Measurements from ENCODE around the gene ASB13. TPM values are rescaled to one million over a fixed set of nuclear protein-coding genes. Genes with fewer than 3 reads are reported as not detected.

The ASB13 gene
- total and polyA plus RNA-seq, 10 of the 15 experiments (the other 5 are each of a cell fraction or from before 2014, with no cell fraction given) = 0.02 to 0.59 (median 0.10) TPM; not detected in 2

DNA sequence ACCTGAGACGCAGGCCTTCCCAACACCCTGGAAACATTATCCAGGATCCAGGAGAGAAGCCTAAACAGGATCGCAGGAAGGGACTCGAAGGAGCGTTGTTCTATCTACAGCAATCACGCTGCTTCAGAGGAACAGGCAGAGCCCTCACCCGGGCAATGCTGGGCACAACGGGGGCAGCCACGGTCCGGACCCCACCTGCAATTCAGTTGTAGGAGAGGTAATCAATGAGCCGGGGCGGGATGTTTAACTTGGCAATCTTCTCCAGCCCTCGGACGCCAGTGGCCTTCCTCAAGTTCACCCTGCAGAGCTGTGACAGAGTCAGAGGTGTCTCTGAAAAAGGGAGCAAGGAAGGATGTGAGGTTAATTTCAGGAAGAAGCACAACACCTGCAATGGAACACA lies 25.9 kb downstream of the ASB13 start:
- H3K9me3 ChIP-seq (replicated peaks; ENCODE audit: control insufficient read depth, insufficient read depth, low read length) = no peaks in the 10 kb centered on the region
- no peaks in the 10 kb centered on the region for H3K27me3 ChIP-seq (replicated peaks in 1 of 2; ENCODE audit: control insufficient read depth in 2 of 2, insufficient read depth in 2 of 2, low read length in 1 of 2)

More for the DNA sequence above, 25.9 kb downstream of the ASB13 start:
- TF ChIP-seq PAX8 (IDR thresholded peaks at IDR 0.05) (no peak), HDAC2 (IDR thresholded peaks at IDR 0.05) (no peak), PKNOX1 (IDR thresholded peaks at IDR 0.05) (no peak), ELK1 (IDR thresholded peaks at IDR 0.05; ENCODE audit: low read depth, low read length) (no peak), MXI1 (IDR thresholded peaks at IDR 0.05; ENCODE audit: low read depth, low read length) (no peak), HDAC6 (IDR thresholded peaks at IDR 0.05; ENCODE audit: unreplicated experiment) (no peak), ESRRA (IDR thresholded peaks at IDR 0.05; ENCODE audit: low read length) (no peak), SMC3 (IDR thresholded peaks at IDR 0.05; ENCODE audit: borderline replicate concordance, low read length) (no peak), SMAD5 (IDR thresholded peaks at IDR 0.05; ENCODE audit: low read depth) (no peak), ZBED1 (IDR thresholded peaks at IDR 0.05; ENCODE audit: borderline replicate concordance) (no peak)
- TF ChIP-seq, protein P1, sequence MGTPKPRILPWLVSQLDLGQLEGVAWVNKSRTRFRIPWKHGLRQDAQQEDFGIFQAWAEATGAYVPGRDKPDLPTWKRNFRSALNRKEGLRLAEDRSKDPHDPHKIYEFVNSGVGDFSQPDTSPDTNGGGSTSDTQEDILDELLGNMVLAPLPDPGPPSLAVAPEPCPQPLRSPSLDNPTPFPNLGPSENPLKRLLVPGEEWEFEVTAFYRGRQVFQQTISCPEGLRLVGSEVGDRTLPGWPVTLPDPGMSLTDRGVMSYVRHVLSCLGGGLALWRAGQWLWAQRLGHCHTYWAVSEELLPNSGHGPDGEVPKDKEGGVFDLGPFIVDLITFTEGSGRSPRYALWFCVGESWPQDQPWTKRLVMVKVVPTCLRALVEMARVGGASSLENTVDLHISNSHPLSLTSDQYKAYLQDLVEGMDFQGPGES (IDR thresholded peaks at IDR 0.05) = no peak
- TF ChIP-seq, protein P2, sequence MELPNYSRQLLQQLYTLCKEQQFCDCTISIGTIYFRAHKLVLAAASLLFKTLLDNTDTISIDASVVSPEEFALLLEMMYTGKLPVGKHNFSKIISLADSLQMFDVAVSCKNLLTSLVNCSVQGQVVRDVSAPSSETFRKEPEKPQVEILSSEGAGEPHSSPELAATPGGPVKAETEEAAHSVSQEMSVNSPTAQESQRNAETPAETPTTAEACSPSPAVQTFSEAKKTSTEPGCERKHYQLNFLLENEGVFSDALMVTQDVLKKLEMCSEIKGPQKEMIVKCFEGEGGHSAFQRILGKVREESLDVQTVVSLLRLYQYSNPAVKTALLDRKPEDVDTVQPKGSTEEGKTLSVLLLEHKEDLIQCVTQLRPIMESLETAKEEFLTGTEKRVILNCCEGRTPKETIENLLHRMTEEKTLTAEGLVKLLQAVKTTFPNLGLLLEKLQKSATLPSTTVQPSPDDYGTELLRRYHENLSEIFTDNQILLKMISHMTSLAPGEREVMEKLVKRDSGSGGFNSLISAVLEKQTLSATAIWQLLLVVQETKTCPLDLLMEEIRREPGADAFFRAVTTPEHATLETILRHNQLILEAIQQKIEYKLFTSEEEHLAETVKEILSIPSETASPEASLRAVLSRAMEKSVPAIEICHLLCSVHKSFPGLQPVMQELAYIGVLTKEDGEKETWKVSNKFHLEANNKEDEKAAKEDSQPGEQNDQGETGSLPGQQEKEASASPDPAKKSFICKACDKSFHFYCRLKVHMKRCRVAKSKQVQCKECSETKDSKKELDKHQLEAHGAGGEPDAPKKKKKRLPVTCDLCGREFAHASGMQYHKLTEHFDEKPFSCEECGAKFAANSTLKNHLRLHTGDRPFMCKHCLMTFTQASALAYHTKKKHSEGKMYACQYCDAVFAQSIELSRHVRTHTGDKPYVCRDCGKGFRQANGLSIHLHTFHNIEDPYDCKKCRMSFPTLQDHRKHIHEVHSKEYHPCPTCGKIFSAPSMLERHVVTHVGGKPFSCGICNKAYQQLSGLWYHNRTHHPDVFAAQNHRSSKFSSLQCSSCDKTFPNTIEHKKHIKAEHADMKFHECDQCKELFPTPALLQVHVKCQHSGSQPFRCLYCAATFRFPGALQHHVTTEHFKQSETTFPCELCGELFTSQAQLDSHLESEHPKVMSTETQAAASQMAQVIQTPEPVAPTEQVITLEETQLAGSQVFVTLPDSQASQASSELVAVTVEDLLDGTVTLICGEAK (IDR thresholded peaks at IDR 0.05; ENCODE audit: borderline replicate concordance) = no peak
- ChIA-PET CTCF (no interaction called here), SMC1A (ENCODE audit: uncharacterized antibody, unreplicated experiment) (no interaction called here), POLR2A (no interaction called here), RAD21 (ENCODE audit: unreplicated experiment) (no interaction called here)
- no peaks in the 10 kb centered on the region for H3K36me3 ChIP-seq (ENCODE audit: control insufficient read depth in 2 of 2, insufficient read depth in 2 of 2, low read length in 1 of 2)
- ATAC-seq (no peak), DNase-seq (ENCODE audit: low read depth, low spot score) (no peak), FAIRE-seq (no peak)
- no peak overlapping the region for H3K27ac ChIP-seq (ENCODE audit: control insufficient read depth, insufficient read depth)
- intact Hi-C loops (cut with micrococcal nuclease; ENCODE audit: unreplicated experiment) (no loop called here), in situ Hi-C loops (cut with MboI) (no loop called here)
- 70% methylated on average over 13 of the region's 13 CpGs for WGBS (ENCODE audit: insufficient coverage, insufficient replicate concordance, low lambda C conversion rate, missing lambda C conversion rate)
- no TSS peak for BruUV-seq (replicated peaks)
- no peak overlapping the region for H3K9ac ChIP-seq (ENCODE audit: control insufficient read depth, insufficient read depth, low read length)
- no peaks in the 10 kb centered on the region for H3K79me2 ChIP-seq (ENCODE audit: control insufficient read depth, insufficient read depth, low read length)
- no peak overlapping the region for H3K4me3 ChIP-seq
- no peaks in the 10 kb centered on the region for H4K20me1 ChIP-seq (ENCODE audit: control insufficient read depth, insufficient read depth)
- no peak overlapping the region for H3K4me2 ChIP-seq (ENCODE audit: control insufficient read depth, insufficient read depth)
- peaks cover 3% of the 10 kb centered on the region for H3K4me1 ChIP-seq (ENCODE audit: control insufficient read depth, insufficient read depth, low read length)
- no peak overlapping the region for H2AFZ ChIP-seq (ENCODE audit: control insufficient read depth, low read depth, low read length)
